HG03060 (cell line): Measurements from ENCODE around the gene ALAS1.

Experiments used
- ATAC-seq: cut with Tn5 transposase; IDR thresholded peaks from one replicate; pipeline ENCODE4 v1.9.1; 2021; ENCODE audit warnings: low read depth, moderate number of reproducible peaks; ENCODE audit not compliant: unreplicated experiment

Gene ALAS1

DNA sequence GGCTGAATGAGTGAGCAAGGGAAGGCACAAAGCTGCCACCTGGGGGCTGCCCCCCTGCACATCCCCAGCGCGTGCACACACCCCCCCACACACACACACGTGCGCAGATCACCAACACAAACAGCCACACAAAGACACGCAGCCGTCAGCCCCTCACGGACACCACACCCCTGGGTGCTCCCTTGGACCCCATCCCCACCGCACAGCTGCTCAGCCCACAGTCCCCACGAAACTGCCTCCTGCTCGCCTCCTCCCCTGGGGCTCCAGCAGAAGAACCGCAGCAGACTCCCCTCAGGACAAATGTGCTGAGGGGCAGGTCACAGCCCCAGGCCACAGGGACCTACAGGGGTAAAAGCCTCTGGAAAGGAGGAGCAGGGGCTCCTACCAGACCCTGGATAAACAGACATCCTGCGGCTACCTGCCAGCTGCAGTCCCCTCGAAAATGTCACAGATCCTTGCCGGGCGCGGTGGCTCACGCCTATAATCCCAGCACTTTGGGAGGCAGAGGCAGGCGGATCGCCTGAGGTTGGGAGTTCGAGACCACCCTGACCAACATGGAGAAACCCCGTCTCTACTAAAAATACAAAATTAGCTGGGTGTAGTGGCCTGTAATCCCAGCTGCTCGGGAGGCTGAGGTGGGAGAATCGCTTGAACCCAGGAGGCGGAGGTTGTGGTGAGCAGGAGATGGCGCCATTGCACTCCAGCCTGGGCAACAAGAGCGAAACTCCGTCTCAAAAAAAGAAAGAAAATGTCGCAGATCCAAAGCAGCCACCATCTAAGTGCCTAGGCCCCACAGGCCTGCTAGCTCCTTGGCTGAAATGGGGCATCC lies 34.5 kb downstream of the ALAS1 start:
- ATAC-seq = no peak

GRCh38 chr3:52233108-52233591 lies 35.2 kb downstream of the ALAS1 start:
- no peak for ATAC-seq

DNA sequence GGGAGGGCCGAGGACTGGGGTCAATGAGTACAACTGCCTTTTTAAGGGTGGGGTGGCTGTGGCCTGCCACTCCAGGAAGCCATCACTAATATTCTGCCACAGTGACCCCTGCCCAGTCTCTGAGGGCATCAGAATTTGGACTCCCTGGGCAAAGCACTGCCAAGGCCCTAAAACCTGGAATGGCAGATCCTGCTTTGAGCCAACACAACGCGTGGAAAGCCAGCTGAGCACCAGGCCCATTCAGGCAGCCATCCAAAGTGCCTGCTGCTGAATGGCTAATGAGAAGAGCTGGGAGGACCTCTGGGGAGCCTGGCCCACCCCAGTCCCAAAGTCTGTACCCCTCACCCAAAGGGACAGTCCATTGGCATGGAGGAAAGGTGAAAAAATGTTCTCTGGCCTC lies 36.0 kb downstream of the ALAS1 start:
- ATAC-seq = no peak

DNA sequence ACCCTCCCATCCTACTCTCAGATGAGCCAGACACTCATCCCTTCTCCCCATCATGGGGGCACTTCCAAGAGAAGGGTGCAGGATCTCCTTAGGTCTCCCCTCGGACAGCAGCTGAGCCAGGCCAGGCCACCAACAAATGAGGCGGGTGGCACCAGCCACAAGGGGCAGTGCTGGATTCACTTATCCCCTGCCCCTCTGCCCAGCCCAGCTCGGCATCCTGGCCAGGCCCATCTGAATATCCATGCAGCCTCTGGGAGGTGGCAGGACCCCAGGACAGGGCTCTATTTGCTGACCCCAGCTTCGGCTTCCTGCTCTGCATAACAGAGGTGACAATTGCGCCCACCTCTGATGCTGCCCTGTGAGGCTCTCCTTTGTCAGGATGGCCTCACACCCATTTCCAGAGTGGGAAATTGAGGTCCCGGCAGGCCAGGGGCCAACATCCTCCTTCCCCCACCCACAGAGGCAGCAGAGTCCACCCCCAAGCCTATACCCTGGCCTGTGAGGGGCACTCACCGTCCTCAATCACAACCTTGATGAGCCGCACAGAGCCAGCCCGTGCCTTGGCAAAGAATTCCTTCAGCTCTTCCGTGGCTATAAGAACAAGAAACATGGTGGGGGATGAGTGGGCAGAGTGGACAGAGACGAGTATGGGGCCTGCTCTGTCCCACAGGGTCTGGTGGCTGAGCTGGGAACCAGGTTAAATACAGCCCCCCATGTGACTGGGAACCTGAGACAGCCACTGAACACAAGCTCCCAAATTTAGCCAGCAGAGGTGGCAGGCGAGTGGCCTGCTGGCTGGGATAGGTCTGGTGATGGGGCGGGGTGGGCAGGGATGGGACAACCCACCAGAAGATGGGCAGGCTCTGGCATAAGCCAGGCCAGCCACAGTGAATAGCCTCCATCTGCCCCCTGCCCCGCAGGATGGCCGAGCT lies 36.8 kb downstream of the ALAS1 start:
- no peak for ATAC-seq

DNA sequence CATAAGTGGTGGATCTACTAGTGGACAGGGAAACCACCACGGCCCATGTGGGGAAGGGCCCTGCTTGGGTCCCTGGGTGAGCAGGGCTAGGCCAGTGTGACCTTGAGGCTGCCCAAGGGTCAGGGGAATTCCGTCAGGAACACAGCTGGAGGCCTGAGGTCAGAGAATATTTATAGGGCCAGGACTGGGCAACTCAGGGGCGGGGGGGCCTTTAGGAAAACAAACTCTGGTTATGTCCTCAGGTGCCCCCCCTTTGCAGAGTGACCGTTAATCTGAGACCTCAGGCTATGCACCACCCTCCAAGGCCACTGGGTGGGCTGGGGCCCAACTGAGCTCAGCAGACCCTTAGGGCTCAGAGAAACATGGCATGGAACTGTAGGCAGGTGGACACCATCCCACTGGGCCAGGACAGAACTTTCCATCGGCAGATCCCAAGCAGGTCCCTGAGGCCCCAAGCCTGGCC lies 38.5 kb downstream of the ALAS1 start:
- no peak for ATAC-seq

GRCh38 chr3:52237006-52237656 lies 39.2 kb downstream of the ALAS1 start:
- no peak for ATAC-seq

GRCh38 chr3:52237657-52238172 lies 39.8 kb downstream of the ALAS1 start:
- ATAC-seq = no peak

DNA sequence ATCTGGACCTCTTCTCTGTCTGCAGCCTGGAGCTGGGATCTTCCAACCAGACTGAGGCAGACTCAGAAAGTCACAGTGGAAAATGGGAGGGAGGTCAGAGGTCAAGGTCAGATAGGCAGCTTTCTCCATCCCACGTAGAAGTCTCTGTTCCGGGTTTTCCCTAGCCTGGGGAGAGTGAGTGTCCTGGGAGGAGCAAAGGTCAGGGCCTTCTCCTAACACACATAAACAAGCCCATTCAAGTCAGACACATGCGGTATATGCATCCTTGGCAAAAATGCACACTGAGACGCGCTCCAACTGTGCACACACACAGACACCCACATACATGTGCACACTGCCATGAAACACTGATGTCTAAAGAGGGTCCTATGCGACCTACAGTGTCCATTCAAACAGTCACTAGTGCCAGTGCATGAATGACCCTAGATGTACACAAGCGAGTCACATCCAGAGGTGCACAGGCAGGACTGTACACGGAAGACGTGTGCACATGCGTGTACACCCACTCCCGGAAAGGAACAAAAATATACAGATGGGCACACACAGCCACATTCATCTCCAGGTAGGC lies 40.3 kb downstream of the ALAS1 start:
- ATAC-seq = no peak

DNA sequence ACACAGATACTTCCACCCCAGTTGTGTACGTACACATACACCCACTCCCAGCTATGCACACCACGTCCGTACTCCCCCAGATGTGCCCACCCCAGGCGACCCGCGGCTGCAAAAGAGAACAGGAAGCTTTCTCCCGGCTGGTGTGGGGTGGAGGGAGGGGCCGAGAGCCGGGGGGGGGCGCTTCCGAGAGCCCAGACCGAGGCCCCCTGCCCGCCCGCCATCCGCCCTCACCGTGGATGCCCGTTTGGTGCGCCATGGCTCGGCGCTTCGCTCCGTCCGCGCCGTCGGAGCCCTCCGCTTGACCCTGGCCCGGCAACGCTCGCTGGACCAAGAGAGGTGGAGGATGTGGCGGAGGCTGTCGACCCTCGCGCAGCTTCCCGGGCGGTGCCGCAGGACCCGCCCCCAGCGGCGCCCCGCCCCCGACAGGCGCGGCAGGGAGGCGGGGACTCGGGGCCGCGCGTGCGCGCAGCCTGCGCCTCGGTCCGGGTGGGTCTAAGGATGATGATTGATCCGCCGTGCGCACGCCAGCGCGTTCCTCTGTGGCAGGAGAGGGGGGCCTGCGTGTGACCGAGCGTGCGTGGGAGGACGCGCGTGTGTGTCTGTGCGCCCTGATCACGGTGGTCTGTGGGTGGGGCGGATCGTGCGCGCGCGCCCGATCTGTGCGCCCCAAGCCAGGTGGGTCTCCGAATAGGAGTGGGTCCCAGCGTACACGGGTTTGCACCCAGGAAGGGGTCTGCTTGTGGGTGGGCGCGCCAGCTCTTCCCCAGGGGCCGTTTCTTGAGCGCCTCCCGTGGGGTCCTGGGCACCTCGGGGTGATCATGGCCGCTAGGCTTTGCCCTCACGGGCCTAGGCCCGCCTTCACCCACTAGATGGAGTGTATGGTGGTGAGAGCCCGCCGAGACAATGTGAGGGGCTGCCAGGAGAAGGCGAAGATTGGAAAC lies 41.1 kb downstream of the ALAS1 start, which contains the start of gene TWF2:
Gene TWF2, minus strand, starts transcription at position 398 of the 941 bp plus-strand sequence. Its CDS starts 142 bp downstream, at position 256.
- ATAC-seq = no peak

GRCh38 chr3:52240059-52240885 lies 42.3 kb downstream of the ALAS1 start:
- no peak for ATAC-seq

GRCh38 chr3:52240886-52241370 lies 43.0 kb downstream of the ALAS1 start:
- ATAC-seq = no peak

GRCh38 chr3:52242039-52242438 lies 44.1 kb downstream of the ALAS1 start:
- ATAC-seq = no peak

- ATAC-seq = no peak
Observed at GRCh38 chr3:52243791-52244628, 46.0 kb downstream of the ALAS1 start.

GRCh38 chr3:52245322-52246263 lies 47.6 kb downstream of the ALAS1 start, which contains the start of gene PPM1M:
PPM1M (plus strand) TSS chr3:52245759; CDS start chr3:52245825, 66 bp downstream.
- no peak for ATAC-seq

- ATAC-seq = no peak
Observed at GRCh38 chr3:52246264-52246620, 48.3 kb downstream of the ALAS1 start.
